ENCODE data around the gene WASL. TPM values are rescaled to one million over a fixed set of nuclear protein-coding genes. Genes with fewer than 3 reads are reported as not detected.
A peak's percentile ranks its signal among the peaks of the same experiment; 100 is the strongest.

The WASL gene
- total RNA-seq, 1 donor from 2014 or later = 28.4 TPM

DNA sequence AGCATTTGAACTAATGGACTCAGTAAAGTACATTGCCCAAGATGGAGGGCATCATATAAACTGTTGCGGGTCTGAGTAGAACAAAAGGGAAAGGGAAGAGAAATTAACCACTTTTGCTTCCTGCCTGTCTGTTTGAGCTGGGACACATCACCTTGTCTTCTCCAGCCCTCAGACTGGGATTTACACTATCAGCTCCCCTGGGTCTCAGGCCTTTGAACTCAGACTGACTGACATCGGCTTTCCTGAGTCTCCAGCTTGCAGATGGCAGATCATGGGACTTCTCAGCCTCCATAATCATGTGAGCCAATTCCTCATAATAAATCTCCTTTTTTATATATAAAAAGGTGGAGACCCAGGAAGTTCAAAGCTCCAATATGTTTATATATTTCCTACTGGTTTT lies 23.0 kb upstream of the WASL start:
- ATAC-seq (no peak), DNase-seq (ENCODE audit: missing footprints) (no peak)
- intact Hi-C loops (cut with DNase I) = loop anchor here (2.0 kb wide), 1 partner anchor 21 kb away; no protein-coding TSS in a partner anchor

DNA sequence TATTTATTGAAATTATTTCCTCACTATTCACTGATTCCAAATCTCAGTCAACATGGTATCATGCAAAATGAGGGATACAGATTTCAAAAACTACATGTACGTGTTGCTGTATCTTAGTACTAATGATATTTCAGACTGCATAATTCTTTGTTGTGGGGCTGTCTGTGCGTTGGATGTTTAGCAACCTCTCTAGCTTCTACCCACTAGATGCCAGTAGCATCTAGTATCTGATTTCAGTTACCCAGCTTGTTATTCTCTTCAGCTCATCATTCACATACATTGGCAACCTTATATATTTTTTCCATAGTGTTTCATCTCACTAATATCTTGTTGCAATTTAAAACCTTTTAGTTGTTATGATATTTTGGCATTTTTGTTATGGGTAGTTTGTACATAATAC lies 22.5 kb upstream of the WASL start:
- DNase-seq (ENCODE audit: missing footprints) (no peak), ATAC-seq (no peak)
- intact Hi-C loops (cut with DNase I) = loop anchor here (2.0 kb wide), 1 partner anchor 20 kb away; no protein-coding TSS in a partner anchor

DNA sequence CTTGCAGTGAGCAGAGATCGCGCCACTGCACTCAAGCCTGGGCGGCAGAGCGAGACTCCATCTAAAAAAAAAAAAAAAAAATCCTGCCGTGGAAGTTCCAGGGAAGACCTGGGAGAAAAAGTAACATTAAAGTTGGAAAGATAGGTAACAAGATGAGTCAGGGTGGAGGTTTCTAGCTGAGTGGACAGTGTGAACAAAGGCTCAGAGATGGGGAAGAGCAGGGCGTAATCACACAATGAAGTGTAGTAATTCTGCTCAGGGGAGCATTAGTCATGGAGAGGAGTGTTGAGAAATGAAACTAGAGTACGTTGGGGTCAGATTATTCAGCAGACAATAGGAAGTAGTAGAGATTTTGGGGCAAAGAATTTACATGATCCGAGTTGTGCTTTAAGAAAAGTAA lies 21.6 kb upstream of the WASL start:
- ATAC-seq = no peak
- intact Hi-C loops (cut with DNase I) = loop anchor here (2.0 kb wide), 1 partner anchor 20 kb away; no protein-coding TSS in a partner anchor

DNA sequence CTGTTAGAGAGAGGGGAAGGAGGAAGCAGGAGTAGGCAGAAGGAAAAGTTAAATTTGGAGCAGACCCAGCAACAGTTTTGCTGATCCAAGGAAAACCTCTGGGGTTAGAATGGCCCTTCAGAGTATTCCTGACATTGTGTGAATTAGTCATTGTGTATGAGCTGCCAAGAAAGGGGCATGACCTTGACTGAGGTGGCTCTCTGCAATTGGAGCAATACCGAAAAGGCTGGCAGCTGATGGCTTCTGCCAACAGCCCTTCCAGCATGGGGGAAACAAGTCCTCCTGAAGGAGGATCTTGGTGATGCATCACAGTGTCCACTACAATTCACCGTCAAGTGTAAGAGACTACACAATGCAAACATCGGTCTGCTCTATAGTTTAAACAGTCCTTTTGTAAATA lies 20.6 kb upstream of the WASL start:
- no peak for ATAC-seq

More for the DNA sequence above, 21.6 kb upstream of the WASL start:
- no peak for DNase-seq (ENCODE audit: missing footprints)

DNA sequence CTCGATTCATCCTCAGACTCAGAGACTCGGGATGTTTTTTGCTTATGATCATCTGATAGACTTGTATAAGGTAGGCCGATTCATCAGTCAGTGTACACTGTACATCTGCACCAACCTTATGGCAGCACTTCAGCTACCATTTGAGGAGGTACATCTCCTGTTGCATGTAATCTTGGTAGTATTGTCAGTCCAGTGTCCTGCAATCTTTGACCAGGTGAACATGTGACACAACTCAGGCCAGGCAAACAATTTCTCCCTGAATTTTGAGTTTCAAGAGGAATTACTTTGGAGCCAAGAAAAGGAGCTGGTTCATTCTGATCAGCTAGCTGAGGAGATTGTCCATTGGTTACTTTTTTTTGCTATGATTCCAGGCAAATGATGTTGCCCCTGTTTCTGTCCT lies 19.7 kb upstream of the WASL start:
- DNase-seq (ENCODE audit: missing footprints) (no peak), ATAC-seq (no peak)
- intact Hi-C loops (cut with DNase I) = no loop called here

More for the DNA sequence above, 20.6 kb upstream of the WASL start:
- intact Hi-C loops (cut with DNase I) = no loop called here
- DNase-seq (ENCODE audit: missing footprints) = no peak

DNA sequence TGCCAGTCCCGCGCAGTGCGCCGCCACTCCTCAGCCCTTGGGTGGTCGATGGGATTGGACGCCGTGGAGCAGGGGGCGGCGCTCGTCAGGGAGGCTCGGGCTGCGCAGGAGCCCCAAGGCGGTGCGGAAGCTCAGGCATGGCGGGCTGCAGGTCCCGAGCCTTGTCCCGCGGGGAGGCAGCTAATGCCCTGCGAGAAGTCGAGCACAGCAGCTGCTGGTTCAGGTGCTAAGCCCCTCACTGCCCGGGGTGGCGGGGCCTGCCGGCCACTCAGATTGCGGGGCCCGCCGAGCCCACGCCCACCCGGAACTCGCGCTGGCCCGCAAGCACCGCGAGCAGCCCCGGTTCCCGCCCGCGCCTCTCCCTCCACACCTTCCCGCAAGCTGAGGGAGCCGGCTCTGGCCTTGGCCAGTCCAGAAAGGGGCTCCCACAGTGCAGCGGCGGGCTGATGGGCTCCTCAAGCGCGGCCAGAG lies 14.4 kb upstream of the WASL start:
- ATAC-seq (no peak), DNase-seq (ENCODE audit: missing footprints) (peak; percentile 47)
- intact Hi-C loops (cut with DNase I) = no loop called here

DNA sequence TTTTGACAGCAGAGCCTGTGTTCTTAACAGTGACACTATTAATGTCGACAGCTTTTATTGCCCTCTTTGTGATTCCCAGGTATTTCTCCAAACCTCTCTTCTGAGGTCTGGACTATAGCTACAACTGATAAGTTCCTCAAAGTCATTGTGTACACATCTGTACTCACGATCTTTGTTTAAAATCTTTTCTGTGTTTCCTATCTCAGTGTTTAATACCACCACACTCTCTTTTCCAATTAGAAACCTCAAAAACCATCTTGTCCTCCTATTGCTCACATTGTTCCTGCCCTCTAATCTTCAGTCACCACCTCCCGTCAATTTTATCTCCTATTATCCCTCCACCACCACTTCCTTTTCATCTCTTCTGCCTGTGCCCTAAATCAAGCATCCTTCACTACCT lies 12.9 kb upstream of the WASL start:
- intact Hi-C loops (cut with DNase I) = no loop called here
- ATAC-seq (no peak), DNase-seq (ENCODE audit: missing footprints) (no peak)

DNA sequence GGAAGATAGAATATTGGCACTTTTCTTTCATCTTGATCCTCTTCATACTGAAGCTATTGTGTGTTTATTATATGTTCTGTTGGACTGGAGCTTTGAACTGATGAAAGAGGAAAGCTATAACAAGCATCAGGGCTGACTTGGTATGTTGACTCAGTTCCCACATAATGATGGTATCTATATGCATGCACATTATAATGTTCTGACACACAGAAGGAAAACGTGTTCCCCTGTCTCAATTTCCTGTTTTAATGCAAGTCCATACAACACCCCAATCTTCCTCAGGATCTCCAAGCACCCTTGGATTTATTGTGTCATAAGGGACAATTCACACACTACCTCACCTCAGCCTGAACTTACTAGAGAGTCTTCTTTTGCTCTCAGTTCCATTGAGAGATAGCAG lies 8.3 kb upstream of the WASL start:
- ATAC-seq = no peak
- no peak for DNase-seq (ENCODE audit: missing footprints)
- intact Hi-C loops (cut with DNase I) = no loop called here

DNA sequence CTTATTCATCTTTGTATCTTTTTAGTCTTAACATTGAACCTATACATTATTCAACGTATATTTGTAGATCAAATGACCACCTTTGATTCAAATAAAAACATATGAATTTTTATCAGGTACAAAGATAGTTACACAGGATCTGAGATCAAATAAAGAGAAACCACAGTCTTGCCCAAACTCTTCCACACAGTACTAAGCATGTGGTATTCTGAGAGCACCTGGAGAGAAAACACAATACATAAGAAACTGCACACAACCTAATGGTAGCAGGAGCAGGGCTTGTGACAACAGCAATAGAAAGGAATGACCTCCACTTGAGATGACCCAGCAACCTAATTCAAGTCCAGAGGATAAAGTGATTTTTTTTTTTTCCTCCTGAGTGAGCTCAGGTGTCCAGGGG lies 6.5 kb upstream of the WASL start:
- intact Hi-C loops (cut with DNase I) = no loop called here
- ATAC-seq (no peak), DNase-seq (ENCODE audit: missing footprints) (no peak)

DNA sequence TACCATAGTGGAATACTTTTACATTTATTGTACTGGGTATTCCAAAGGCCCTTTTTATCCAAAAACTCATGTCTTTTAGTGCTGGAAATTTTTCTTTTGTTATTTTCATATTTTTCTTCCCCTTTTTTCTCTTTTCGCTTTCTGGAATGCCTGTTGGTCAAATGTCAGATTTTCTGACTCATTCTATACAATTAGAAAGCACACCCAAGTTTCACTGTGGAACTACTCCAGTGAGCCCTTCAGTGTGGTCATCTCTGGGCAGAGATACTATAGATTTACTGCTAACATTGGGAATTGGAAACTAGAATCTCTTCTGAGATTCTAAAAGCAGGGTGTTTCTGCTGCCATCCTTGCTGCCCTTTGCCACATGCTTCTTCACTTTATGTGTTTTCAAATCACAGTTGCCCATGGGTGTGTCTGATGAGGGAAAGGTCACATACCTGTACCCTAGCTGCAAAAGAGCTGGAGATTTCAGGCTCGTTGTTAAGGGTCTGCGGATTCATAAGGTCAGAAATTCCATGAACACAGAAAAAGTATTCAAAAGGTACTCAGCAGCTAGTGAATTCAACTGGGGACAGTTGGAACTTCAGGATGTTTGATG lies 5.6 kb upstream of the WASL start:
- intact Hi-C loops (cut with DNase I) = no loop called here
- ATAC-seq (no peak), DNase-seq (ENCODE audit: missing footprints) (no peak)

DNA sequence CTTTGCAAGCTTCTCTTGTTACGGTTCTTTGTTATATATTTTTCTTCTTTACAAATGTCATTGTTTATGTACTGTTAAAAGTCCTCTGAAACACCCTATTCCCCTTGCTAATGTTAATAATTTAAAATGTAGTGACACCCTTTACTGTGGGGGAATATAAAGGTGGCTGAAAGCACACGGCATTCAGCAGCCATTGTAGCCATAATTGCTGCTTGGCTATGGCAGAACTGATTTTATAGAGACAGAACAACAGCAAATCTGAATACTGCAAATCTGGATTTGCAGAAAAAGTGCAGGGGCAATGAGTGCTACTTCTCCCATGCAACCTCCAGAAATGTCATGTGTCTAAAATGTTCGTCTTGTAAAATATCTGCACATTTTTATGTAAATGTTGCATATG lies 3.7 kb upstream of the WASL start:
- ATAC-seq = no peak
- intact Hi-C loops (cut with DNase I) = no loop called here
- DNase-seq (ENCODE audit: missing footprints) = no peak

DNA sequence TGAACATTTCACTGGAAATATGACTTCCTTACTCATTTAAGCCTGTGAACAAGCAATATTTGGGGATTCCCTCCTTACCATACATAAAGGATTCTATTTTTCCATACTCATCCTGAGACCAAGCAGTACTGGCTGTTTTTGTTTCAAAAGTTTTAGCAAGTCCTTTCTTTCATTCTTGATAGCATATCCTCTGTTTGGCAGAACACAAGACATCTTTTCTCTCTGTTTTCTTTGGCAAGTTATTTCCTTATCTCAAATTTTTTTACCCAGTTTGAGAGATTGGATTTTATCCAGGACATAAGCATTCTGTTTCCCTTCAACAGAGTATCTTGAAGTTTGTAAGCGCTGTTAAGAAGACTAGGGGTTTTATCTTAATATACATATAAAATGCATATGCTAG lies 3.0 kb upstream of the WASL start:
- intact Hi-C loops (cut with DNase I) = loop anchor here (2.0 kb wide), 1 partner anchor 19 kb away; no protein-coding TSS in a partner anchor
- DNase-seq (ENCODE audit: missing footprints) (no peak), ATAC-seq (no peak)

DNA sequence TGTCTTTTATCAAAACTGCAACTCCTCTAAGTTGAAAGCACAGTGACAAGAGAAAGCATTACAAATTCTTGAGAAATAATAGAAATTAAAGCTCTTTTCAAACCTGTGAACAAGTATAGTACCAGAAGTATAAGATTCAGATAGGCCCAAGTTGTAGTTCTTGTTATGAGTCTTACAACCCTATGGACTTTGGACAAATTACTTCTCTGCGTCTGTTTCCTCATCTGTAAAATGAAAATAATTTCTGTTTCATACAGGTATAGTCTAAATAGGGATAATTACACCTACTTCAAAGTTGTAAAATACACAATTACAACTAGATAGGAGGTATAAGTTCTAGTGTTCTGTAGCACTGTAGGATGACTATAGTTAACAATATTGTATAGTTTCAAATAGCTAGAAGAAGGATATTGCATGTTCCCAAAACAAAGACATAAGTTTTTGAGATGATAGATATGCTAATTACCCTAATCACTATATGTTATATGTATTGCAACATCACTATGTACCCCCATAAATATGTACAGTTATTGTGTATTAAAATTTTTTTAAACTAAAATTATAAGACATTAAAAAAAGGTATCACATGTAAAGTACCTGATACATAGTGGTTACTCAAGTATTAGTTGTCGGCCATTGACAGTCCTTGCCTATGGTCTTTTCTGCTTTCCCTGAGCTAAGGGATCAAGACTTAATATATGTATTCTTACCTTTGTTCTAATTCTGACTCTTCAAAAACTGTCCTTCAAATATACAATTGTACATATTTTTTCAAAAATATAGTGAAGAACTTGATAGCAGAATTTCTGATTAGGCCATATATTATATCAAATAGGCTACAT lies 1.8 kb upstream of the WASL start:
- ATAC-seq = no peak
- intact Hi-C loops (cut with DNase I) = loop anchor here (2.0 kb wide), 1 partner anchor 20 kb away; no protein-coding TSS in a partner anchor
- no peak for DNase-seq (ENCODE audit: missing footprints)

DNA sequence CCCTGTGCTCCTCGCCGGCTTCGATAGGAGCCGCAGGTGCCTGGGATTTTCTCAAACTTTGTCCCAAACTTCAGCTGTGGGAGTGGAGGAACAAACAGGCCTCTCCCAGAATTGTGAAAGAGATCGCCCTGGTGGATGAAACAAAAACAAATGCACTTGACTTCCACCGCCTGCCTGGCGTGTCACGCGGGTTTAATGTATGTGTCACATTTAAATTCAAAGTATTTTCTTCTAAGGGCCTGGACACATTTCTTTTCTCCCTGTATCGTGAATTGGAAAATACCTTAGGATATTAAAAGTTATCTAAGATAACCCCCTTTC lies 694 bp upstream of the WASL start:
- intact Hi-C loops (cut with DNase I) = loop anchor here (2.0 to 5.0 kb wide), 3 partner anchors 37 to 215 kb away; partner anchors contain the start of gene IQUB
- no peak for DNase-seq (ENCODE audit: missing footprints)

DNA sequence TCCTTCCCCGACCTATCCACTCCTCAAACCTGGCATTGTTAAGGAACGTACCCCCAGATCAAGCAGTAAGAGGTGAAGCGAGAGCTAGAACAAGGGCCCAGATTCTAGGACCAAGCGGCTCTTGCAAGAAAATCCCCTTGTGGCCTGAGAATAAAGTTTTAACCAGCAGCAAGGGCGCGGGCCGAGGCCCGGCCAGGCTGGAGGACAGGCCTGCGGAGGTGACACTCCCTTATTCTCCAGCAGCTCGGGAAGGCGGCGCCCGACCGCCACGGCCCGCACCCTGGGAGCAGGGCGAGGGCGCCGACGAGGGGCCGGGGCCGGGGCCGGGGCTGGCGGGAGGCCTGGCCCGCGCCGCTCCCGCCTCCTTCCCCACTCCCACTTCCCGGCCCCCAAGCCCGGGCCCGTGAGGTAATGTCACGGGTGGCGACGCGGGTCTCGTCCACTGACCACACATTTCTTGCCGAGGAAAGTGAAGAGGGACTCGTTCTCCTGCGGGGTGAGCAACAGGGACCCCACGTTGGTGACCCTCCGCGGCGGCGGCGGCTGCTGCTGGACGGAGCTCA lies 551 bp downstream of the WASL start:
- ATAC-seq (peak; percentile 58), DNase-seq (ENCODE audit: missing footprints) (peak; percentile 80)
- intact Hi-C loops (cut with DNase I) = loop anchor here (2.0 to 5.0 kb wide), 3 partner anchors 36 to 213 kb away; partner anchors contain the start of gene IQUB

More for the DNA sequence above, 694 bp upstream of the WASL start:
- peak; percentile 14 for ATAC-seq

DNA sequence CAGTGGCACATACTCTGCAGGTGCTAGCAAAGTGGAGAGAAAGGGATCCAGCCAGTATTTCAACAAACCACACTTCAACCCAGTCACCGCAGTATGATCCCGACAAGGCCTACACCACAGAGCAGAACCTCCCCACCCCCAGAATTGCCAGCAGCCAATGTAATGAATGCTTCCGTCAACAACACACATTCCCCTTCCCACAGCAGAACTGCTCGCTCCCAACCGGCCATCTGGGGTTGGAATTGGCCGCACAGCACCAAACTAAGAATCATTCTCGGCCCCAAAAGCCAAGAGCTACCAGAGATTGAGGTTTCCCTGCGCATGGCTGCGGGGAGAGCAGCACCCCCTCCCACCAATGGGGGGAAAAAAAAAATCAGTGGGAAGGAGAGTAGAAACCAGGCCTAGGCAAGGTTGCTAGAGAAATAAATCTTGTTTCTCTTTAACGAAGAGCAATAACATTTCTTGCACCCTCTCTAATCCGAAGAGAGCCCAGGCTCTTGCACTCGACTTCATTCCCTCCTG lies 1.1 kb downstream of the WASL start:
- ATAC-seq (peak; percentile 33), DNase-seq (ENCODE audit: missing footprints) (no peak)
- intact Hi-C loops (cut with DNase I) = loop anchor here (2.0 to 5.0 kb wide), 3 partner anchors 35 to 213 kb away; partner anchors contain the start of gene IQUB

DNA sequence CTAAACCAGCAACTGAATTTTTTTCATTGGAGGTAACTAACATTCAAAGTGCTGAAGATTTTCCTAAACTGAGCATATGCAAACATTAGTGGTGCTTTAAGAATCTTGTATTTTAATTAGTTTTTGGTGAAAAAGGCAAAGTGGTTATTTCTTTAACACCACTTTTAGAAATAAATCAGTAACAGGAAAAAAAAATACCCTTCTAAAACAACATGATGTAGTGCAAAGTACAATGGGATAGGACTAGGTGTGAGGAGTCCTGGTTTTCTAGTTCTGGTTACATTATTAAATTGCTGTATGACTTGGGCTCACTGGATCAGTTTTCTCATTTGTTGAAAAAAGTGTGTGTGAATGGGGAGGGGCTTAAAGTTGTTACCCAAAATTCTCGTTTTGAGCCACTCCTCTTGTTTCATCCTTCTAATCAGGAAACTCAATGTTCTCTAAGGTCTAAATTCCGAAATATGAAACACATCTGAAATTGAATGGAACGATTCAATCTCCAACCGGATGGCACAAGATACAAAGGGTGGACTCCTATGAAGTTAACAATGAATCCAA lies 1.8 kb downstream of the WASL start:
- no peak for DNase-seq (ENCODE audit: missing footprints)
- intact Hi-C loops (cut with DNase I) = loop anchor here (5.0 kb wide), 2 partner anchors 35 to 110 kb away; no protein-coding TSS in a partner anchor
- ATAC-seq = no peak

DNA sequence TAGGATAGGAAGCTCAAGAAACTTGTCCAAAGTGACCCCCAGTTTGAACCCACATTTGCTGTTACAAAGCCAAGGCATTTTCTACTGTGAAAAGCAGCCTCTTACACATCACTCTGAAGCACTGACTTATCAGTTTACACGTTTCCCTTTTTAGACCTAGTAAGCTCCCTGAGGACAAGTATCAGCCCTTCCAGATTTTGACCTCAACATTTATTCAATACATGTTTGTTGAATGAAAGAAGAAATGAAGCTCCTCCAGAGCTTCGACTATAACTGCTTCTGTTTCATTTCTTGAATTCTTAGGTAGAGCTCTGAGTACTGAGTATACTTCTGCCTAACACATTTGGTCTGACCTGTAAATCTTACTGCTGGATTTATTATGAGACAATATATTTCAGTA lies 2.7 kb downstream of the WASL start:
- DNase-seq (ENCODE audit: missing footprints) = no peak
- intact Hi-C loops (cut with DNase I) = loop anchor here (5.0 kb wide), 2 partner anchors 34 to 109 kb away; no protein-coding TSS in a partner anchor
- ATAC-seq = no peak

DNA sequence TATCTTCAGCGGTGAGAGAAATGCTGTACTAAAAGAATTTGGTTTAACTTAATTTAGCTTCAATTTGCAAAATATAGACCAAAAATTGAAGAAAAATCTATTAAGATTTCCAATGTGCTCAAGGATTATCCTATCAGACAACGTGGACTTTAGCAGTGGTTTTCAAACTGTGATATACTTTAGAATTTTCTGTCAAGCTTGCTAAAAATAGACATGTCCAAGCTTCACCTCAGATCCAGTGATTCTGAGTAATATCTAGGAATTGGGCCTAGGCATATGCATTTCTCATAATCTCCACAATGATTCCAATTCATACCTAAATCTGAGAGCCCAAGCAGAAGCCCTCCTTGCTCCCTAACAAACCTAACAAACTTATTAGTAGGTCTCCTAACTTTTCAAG lies 3.4 kb downstream of the WASL start:
- intact Hi-C loops (cut with DNase I) = loop anchor here (5.0 kb wide), 2 partner anchors 33 to 108 kb away; no protein-coding TSS in a partner anchor
- ATAC-seq (no peak), DNase-seq (ENCODE audit: missing footprints) (no peak)
